MV-4-11 (cell line): ENCODE measurements around the gene DHRS4L2.

Experiments
- DNase-seq: peaks from one replicate; lab custom pipeline; 2025; lab: John Stamatoyannopoulos, UW

Gene DHRS4L2

DNA sequence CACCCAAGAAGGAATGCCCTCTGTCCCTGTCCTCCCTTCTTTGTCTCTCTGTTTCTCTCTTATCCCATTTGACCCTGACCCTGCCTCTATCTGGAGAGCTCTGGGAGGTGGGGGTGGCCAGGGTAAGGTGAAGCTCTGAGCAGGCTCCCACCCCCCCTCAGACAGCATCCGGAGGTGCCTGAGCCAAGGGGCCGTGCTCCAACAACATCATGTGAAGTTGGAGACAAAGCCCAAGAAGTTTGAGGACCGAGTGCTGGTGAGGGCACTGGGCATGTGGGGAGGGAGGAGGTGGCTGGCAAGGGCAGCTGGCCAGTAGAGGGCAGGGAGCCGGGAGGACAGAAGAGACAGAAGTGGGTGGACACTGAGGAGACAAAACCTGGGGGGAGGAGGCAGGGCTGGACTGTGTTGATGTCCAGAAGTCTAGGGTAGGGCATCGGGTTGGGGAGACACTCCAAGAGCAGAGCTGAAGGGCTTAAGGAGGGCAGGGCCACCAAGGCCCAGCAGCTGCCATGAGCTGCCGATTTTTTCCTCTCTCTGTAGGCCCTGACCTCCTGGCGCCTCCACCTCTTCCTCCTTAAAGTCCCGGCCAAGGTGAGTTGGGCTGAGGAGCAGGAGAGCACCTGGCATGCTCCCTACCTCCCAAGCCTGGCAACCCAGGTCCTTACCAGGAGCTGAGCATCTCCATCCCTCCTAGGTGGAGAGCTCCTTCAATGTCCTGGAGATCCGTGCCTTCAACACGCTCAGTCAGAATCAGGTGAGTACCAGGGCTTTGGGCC lies 65.0 kb downstream of the DHRS4L2 start:
- DNase-seq: no peak

DNA sequence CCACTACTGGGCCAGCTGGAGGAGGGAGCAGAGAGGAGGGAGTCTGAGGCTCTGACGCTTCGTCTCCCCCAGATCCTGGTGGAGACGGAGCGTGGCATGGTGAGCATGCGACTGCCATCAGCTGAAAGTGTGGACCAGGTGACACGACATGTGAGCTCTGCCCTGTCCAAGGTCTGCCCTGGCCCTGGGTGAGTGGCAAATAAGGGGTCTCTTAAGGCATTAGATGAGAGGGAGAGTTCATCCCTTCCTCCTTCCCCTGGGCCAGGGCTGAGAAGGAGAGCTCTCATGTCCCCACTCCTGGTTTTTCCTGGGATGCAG lies 65.6 kb downstream of the DHRS4L2 start:
- no peak for DNase-seq

DNA sequence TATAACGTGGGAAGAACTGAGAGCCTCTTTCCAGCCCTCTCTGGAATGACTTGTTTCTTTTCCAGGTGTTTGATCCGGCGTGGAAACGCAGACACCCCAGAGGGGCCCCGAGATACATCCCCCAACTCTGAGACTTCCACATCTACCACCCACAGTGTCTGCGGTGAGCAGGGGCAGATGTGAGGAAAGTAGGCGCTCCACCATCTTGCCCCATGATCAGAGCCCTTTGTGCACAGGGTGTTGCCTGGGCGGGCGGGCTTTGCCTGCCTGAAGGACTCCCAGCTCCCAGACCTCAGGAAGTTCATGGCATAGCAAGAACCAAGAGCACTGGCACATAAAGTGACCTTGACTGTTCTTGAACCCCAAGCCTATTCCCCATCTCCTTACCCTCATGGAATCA lies 65.9 kb downstream of the DHRS4L2 start:
- no peak for DNase-seq
